GM19455 (cell line): ENCODE data around the gene S1PR1.
"Not testable (repeated sequence)": the region's sequence is repeated elsewhere in the genome, so short reads cannot be mapped to it uniquely, and the experiment has no call there.

Source experiments
- ATAC-seq: cut with Tn5 transposase; IDR thresholded peaks from one replicate; pipeline ENCODE4 v1.9.1; 2021; ENCODE audit not compliant: unreplicated experiment

S1PR1 gene

GRCh38 chr1:101236516-101237228 is at the start of gene S1PR1:
TSS of gene S1PR1 (plus strand) at chr1:101237019. CDS start at chr1:101238985, 1,966 bp downstream.
- peak; percentile 23 for ATAC-seq

DNA sequence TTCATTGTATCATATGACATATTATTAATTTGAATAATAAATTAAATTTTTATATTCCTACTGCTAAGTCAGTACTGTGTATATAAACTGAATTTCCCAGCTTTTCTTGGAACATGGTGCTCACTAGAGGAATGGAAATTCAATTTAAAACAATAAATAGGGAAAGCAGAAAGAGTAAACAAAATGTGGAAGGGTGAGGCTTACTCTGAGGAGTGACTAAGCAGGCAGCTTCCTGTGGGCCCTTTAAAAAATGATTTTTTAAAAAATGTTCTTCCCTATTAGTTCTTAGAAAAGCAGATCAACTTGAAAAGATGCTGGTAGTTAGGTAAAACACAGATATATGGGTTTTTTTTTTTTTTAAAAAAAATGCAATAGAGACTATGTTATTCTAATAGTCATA is 49.5 kb upstream of the S1PR1 start:
- ATAC-seq = no peak

DNA sequence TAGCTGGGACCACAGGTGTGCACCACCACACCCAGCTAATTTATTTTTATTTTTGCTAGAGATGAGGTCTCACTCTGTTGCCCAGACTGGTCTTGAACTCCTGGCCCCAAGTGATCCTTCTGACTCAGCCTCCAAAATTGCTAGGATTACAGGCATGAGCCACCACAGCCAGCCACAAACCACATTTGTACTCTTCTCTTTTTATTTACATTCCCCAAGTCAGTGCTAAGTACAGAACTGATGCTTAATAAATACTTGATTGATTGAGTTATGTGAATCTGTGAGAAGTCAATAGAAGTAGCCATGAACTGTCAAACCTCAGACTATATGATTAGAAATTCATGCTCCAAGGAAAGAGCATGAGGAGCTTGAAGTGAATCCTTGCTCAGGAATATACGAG is 48.5 kb upstream of the S1PR1 start:
- ATAC-seq = no peak

GRCh38 chr1:101188968-101189367 is 47.9 kb upstream of the S1PR1 start:
- not testable (repeated sequence) for ATAC-seq

- ATAC-seq = no peak
Observed at GRCh38 chr1:101190441-101190840, 46.4 kb upstream of the S1PR1 start.

DNA sequence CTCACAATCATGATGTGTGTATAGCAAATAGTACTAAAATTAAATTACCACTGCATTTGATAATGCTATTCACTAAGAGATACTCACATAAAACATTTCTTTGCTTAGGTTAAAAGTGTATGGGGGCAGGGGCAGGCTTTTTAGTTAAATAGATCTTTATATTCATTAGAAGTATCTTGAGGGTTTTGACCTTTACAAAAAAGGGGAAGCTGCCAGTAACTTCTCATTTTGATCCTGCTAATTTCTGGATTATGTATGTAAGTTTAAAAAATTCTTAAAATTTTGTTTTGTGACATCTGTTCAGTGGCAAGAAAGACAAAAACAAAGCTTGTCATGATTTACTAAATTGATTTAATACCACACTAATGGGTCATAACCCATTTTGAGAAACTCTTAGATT is 45.8 kb upstream of the S1PR1 start:
- ATAC-seq = no peak

GRCh38 chr1:101193733-101194169 is 43.1 kb upstream of the S1PR1 start:
- no peak for ATAC-seq

- no peak for ATAC-seq
Observed at GRCh38 chr1:101194746-101195145, 42.1 kb upstream of the S1PR1 start.

GRCh38 chr1:101196668-101197067 is 40.2 kb upstream of the S1PR1 start:
- ATAC-seq = no peak

DNA sequence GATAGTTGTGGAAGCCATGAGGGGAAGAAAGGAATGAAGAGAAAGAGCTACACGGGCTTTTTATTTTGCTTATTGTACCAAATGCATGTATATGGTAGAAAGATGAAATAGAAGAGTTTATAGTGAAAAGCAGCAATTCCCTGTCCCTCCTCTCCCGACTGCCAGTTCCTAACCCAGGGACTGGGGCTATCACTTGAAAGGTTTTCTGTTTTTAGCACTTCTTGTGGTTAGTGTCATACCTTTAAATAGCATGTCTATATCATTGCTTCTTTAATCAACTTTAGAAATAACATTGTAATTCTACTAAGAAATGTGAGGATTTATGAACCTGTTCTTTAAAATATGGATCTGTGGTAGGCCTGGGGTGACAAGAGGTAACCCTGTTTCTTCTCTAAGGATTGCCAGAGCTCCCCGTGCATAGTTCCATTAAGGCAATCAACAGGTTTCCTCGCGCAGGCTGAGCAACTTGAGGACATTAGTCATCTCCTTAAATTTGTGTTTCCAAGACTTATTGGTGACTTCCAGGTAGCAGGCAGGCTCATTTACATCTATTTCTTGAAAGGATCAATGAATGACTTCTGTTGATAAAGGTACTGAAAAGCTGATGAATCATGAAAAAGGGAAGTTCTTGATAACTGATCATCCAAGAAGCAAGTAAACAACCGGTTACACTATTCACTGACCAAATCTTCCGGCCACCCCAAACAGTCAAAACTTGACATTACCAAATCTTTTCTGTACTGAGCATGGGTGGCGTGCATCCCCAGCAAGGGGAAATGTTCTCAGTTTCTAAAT is 37.8 kb upstream of the S1PR1 start:
- ATAC-seq = peak; percentile 99

- ATAC-seq = no peak
Observed at GRCh38 chr1:101199637-101199982, 37.2 kb upstream of the S1PR1 start.

- no peak for ATAC-seq
Observed at GRCh38 chr1:101200513-101200912, 36.3 kb upstream of the S1PR1 start.

DNA sequence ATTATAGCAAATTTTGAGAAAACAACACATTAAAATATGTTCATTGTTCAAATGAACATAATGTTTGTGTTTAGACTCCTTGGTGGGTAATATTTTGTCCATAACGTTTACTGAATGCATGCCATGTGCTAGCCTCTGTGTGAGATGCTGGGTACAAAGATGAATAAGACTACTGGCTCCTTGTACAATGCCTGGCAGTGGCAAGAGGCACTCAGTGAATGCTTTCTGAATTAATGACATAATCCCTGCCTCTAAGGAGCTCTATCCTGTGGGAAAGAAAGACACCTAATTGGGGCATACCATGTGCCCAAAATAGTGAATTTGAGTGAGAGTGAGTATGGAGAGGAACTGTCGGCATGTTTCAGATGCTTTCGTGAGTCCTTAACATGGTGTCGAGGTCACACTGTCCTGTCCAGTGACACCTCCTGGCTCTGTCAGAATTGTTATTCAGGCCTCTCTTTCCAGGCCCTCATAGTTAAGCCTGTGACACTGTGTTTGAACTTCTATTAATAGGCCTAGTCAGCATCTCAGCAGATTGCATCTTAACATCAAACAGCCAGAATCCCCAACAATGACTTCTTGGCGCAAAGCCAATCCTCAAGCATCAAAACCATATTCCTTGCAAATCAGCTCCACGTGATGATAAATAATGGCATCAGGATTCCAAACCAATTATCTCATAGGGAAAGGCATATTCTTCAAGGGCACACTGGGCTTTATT is 32.8 kb upstream of the S1PR1 start:
- ATAC-seq = no peak

GRCh38 chr1:101205457-101205856 is 31.4 kb upstream of the S1PR1 start:
- no peak for ATAC-seq

GRCh38 chr1:101206139-101206538 is 30.7 kb upstream of the S1PR1 start:
- ATAC-seq = not testable (repeated sequence)

DNA sequence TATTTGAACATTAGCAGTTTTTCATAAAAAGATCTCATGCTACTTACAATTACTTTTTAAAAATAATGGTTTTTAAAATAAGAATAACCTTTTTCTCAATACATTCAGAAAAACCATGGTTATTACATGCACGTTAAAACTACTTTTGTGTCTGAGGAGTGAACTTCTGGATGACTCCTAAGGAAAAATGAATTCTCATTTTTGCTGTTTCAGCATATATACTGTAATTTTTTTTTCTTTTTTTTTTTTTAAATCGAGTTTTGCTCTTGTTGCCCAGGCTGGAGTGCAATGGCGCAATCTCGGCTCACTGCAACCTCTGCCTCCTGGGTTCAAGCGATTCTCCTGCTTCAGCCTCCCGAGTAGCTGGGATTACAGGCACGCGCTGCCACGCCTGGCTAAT is 29.5 kb upstream of the S1PR1 start:
- not testable (repeated sequence) for ATAC-seq

DNA sequence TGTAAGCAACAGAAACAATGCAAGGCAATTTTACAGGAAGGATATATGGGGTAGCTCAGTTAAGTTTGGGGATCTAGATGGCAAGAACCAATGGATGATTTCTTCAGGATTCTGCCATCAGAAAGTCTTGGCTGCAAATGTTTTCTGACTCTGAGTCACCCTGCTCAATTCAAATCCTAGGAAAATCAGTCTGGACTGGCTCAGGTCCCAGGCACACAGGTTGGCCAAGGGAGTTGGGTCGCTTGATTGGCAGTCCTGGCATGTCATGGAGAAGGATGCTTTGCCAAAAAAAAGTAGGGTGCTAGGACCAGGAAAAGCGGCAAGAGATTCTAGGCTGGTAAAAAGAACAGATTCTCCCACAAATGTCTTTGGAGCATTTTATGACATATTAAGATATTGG is 28.9 kb upstream of the S1PR1 start:
- ATAC-seq = no peak

- no peak for ATAC-seq
Observed at GRCh38 chr1:101215363-101216011, 21.3 kb upstream of the S1PR1 start.

- ATAC-seq = no peak
Observed at GRCh38 chr1:101216623-101217022, 20.2 kb upstream of the S1PR1 start.

GRCh38 chr1:101217148-101217547 is 19.7 kb upstream of the S1PR1 start:
- no peak for ATAC-seq

- not testable (repeated sequence) for ATAC-seq
Observed at GRCh38 chr1:101218968-101219367, 17.9 kb upstream of the S1PR1 start.
